ENCODE results near the gene MSX1. TPM values are rescaled to one million over a fixed set of nuclear protein-coding genes. Genes with fewer than 3 reads are reported as not detected.

MSX1 gene
- total RNA-seq, 1 donor from 2014 or later, result 2.9 TPM

DNA sequence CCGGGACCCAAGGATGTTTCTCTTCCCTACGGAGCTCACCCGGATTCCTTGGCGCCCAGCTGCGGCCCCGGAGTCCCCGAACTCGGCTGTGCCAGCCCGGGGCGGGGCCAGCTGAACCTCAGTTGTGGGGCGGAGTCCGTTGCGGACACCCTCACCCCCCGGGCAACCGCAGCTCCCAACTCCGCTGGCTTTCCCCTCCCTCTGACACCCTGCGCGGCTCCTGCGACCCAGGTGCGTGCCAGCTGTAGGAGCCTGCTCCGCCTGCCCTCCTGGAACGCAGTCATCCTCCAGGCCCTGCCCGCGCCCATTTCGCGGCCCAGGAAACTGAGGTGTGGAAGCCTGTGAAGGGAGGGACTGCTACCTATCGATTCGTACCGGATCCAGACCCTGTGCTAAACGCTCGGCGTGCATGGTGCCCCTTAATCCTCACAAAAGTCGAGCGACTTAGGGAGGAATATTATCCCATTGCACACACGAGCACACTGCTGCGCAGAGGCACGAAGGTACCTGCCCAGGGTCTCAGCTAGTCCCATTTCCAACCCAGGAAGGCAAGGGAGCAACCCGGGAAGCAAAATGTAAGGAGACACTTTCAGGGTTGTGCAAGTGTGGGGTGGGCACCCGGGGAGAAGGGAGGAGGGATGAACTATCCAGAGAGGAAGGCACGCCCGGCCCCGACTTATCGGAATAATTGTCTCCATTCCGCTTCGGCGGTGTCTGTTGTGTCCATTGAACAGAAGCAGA lies 12.3 kb downstream of the MSX1 start:
- no peaks in the 10 kb centered on the region for H3K9me3 Mint-ChIP-seq (ENCODE audit: low read depth)
- TF ChIP-seq, protein P1, sequence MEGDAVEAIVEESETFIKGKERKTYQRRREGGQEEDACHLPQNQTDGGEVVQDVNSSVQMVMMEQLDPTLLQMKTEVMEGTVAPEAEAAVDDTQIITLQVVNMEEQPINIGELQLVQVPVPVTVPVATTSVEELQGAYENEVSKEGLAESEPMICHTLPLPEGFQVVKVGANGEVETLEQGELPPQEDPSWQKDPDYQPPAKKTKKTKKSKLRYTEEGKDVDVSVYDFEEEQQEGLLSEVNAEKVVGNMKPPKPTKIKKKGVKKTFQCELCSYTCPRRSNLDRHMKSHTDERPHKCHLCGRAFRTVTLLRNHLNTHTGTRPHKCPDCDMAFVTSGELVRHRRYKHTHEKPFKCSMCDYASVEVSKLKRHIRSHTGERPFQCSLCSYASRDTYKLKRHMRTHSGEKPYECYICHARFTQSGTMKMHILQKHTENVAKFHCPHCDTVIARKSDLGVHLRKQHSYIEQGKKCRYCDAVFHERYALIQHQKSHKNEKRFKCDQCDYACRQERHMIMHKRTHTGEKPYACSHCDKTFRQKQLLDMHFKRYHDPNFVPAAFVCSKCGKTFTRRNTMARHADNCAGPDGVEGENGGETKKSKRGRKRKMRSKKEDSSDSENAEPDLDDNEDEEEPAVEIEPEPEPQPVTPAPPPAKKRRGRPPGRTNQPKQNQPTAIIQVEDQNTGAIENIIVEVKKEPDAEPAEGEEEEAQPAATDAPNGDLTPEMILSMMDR (IDR thresholded peaks at IDR 0.05; ENCODE audit: unreplicated experiment), result no peak
- peaks cover 52% of the 10 kb centered on the region for H3K27me3 Mint-ChIP-seq
- no peaks in the 10 kb centered on the region for H3K4me1 Mint-ChIP-seq (ENCODE audit: low read depth)
- H3K36me3 Mint-ChIP-seq (ENCODE audit: insufficient read depth), result no peaks in the 10 kb centered on the region
- H3K27ac Mint-ChIP-seq, result no peak overlapping the region
- H3K4me3 Mint-ChIP-seq (ENCODE audit: low read depth), result no peak overlapping the region
- no peak for DNase-seq (ENCODE audit: low spot score, unreplicated experiment)

DNA sequence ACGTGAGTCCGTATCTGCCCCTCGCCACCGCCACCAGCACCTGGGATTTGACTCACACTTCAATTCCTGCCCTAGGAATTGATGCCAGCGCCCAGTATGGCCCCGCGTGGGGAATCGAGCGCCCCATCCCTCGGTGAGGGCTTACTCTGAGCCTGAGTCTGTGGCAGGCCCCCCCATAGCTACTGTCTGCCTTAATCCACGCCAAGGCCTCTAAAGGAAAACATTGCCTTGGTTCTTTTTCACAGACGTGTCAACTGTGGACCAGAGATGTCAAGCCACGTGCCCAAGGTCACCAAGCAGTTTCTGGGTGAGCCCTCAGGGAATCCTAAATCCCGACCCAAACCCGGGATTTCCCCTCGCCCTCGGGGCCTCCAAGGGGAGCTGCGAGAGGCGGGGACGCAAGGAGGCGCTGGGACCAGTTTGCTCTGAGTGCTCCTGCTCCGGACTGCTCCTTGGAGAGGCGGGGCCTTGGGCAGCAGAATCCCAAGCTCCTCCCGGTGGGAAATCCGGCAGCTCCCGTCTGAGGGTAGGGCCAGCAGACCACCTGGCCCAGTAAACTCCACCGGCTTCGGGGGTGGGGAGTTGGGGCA lies 12.9 kb downstream of the MSX1 start:
- Mint-ChIP-seq H3K4me3 (ENCODE audit: low read depth) (no peak overlapping the region), H3K9me3 (ENCODE audit: low read depth) (no peaks in the 10 kb centered on the region), H3K36me3 (ENCODE audit: insufficient read depth) (no peaks in the 10 kb centered on the region), H3K27me3 (peaks cover 57% of the 10 kb centered on the region), H3K4me1 (ENCODE audit: low read depth) (no peaks in the 10 kb centered on the region), H3K27ac (no peak overlapping the region)
- DNase-seq (ENCODE audit: low spot score, unreplicated experiment), result no peak
- TF ChIP-seq, protein P1 (IDR thresholded peaks at IDR 0.05; ENCODE audit: unreplicated experiment), result no peak

DNA sequence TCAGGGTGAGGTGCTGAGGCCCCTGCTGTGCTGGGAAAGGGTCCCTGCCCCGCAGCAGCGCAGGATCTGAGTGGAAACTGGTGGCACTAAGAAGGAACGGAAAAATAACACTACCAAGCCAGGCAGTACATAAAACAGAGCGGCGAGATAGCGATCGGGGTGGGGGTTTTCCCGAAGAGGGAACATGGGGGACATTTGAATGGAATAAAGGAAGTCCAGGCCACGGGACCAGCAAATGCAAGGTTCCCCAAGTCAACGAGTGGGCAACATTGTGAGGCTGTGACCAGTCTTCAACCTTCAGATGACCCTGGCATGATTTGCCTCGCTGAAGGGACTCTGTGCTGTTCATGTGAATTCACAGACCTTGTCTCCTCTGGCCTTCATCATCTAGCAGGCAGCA lies 13.7 kb downstream of the MSX1 start:
- DNase-seq (ENCODE audit: low spot score, unreplicated experiment), result no peak
- H3K36me3 Mint-ChIP-seq (ENCODE audit: insufficient read depth), result no peaks in the 10 kb centered on the region
- TF ChIP-seq, protein P1 (IDR thresholded peaks at IDR 0.05; ENCODE audit: unreplicated experiment), result no peak
- H3K27ac Mint-ChIP-seq, result no peak overlapping the region
- no peaks in the 10 kb centered on the region for H3K4me1 Mint-ChIP-seq (ENCODE audit: low read depth)
- H3K9me3 Mint-ChIP-seq (ENCODE audit: low read depth), result no peaks in the 10 kb centered on the region
- no peak overlapping the region for H3K4me3 Mint-ChIP-seq (ENCODE audit: low read depth)
- H3K27me3 Mint-ChIP-seq, result peaks cover 63% of the 10 kb centered on the region

DNA sequence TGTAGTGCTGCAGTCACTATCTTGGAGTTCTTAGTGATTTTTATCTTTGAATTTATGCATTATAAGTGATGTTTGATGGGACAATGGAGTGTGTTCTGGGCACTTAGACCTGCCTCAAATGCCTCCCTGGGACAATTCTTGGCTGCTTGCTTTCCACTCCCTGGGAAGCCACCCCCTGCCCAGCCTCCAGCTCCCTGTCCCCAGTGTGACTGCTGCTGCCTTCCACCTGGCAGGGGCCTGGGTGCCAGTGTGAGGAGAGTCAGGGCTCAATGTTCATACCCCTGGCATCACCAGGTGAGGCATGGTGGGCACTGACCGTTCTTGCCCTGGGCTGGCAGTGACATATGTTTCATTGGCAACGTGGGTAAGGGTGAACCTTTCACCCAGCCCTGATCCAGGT lies 14.8 kb downstream of the MSX1 start:
- no peaks in the 10 kb centered on the region for H3K9me3 Mint-ChIP-seq (ENCODE audit: low read depth)
- H3K4me1 Mint-ChIP-seq (ENCODE audit: low read depth), result no peaks in the 10 kb centered on the region
- no peak for DNase-seq (ENCODE audit: low spot score, unreplicated experiment)
- H3K4me3 Mint-ChIP-seq (ENCODE audit: low read depth), result no peak overlapping the region
- no peak overlapping the region for H3K27ac Mint-ChIP-seq
- TF ChIP-seq, protein P1 (IDR thresholded peaks at IDR 0.05; ENCODE audit: unreplicated experiment), result no peak
- H3K36me3 Mint-ChIP-seq (ENCODE audit: insufficient read depth), result no peaks in the 10 kb centered on the region
- H3K27me3 Mint-ChIP-seq, result peaks cover 74% of the 10 kb centered on the region

DNA sequence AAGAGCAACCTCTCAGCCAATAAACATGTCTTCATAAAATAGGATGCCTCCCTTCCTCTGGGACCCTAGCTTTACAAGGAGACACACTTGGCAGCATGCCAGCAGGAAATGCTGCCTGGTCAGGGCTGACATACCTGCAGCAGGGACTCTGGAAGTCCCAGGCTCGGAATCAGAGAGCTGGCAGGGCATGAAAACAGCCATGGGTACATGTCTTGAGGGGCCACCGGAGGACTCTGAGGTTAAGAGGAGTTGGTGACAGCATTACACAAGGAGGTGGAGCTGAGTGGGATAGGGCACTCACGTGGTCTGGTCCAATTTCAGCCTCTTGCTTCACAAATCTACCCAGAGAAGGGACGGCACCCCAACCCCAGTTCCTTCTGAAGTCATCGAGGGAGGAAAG lies 15.7 kb downstream of the MSX1 start:
- TF ChIP-seq, protein P1 (IDR thresholded peaks at IDR 0.05; ENCODE audit: unreplicated experiment), result no peak
- Mint-ChIP-seq H3K36me3 (ENCODE audit: insufficient read depth) (no peaks in the 10 kb centered on the region), H3K4me3 (ENCODE audit: low read depth) (no peak overlapping the region), H3K27ac (no peak overlapping the region), H3K27me3 (peaks cover 81% of the 10 kb centered on the region), H3K9me3 (ENCODE audit: low read depth) (no peaks in the 10 kb centered on the region), H3K4me1 (ENCODE audit: low read depth) (no peaks in the 10 kb centered on the region)
- DNase-seq (ENCODE audit: low spot score, unreplicated experiment), result no peak

Measured in progenitor cell of endocrine pancreas (in vitro differentiated cells).